ENCODE data around the gene FRMD4A.
A peak's percentile ranks its signal among the peaks of the same experiment; 100 is the strongest.
"Not testable (repeated sequence)": the region's sequence is repeated elsewhere in the genome, so short reads cannot be mapped to it uniquely, and the experiment has no call there.

FRMD4A gene

GRCh38 chr10:14135196-14135595 is 195.5 kb downstream of the FRMD4A start:
- DNase-seq: not testable (repeated sequence)

- no peak for DNase-seq
Observed at GRCh38 chr10:14134275-14134674, 196.4 kb downstream of the FRMD4A start.

GRCh38 chr10:14131261-14131960 is 199.3 kb downstream of the FRMD4A start:
- no peak for DNase-seq

GRCh38 chr10:14129770-14130169 is 201.0 kb downstream of the FRMD4A start:
- no peak for DNase-seq

GRCh38 chr10:14128519-14128918 is 202.2 kb downstream of the FRMD4A start:
- no peak for DNase-seq

DNA sequence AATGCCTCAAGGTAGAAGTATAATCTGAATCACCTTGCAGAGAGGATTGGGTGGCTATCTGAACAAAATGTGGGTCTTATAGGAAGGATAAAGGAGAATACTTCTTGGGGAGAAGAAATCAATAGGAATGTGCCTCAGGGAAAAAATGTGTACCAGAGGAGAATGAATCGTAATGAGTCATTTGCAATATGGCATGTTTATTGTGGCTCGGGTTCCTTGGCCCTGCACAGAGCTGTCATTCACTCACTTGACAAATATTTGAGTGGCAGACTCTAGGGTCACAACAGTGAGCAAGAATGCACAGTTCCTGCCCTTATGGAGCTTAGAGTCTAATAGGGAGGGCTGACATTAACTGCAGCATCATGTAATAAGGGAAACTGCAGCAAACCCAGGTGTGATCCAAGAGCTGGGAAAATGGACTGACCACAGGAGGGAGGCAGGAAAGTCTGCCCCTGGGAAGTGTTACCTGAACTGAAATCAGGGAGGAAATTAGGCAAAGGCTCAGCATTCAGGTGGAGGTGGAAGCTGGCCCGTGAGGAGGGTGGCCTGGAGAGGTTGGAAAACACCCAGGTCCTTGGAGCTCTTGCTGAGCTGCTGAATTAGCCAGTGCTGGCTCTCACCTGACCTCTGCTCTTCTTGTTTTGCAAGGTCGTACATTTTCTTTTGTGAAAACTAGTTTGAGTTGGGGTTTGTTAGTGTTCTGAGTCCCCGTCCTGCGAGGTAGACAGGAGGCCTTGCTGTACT is 203.9 kb downstream of the FRMD4A start:
- DNase-seq: no peak

- no peak for DNase-seq
Observed at GRCh38 chr10:14125564-14125963, 205.2 kb downstream of the FRMD4A start.

- DNase-seq: no peak
Observed at GRCh38 chr10:14124941-14125340, 205.8 kb downstream of the FRMD4A start.

- DNase-seq: no peak
Observed at GRCh38 chr10:14123139-14123538, 207.6 kb downstream of the FRMD4A start.

DNA sequence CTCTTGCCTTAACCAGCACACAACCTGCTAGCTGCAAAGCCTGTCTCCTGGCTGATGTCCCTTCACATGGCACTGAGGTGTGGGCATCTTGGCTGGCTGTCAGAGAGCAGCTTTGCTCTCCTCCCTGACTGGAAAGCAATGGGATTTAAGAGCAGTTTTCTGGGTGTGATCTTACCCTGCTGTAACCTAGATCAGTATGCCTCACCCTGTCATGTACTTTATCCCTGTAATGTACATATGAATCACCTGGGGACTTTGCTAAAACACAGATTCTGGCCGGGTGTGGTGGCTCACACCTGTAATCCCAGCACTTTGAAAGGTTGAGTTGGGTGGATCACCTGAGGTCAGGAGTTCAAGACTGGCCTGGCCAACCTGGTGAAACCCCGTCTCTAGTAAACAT is 209.9 kb downstream of the FRMD4A start:
- no peak for DNase-seq

DNA sequence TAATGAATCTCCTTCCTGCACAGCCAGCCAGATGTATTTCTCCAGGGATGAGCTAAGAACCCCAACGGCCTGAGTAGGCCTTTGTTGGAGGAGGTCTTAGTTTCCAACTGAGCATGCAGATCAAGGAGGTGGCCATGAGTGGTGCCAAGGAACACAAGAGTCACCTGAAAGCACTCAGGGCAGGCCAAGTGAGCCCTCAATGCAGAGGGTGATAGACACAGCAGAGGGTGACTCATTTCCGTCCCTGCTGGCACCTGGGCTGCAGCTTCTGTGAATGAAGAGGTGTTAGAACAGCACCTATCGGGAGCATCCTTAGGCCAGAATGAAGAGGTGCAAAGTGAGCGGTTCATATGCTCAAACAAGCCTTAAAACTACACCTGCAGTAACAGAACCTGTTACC is 211.8 kb downstream of the FRMD4A start:
- DNase-seq: no peak

DNA sequence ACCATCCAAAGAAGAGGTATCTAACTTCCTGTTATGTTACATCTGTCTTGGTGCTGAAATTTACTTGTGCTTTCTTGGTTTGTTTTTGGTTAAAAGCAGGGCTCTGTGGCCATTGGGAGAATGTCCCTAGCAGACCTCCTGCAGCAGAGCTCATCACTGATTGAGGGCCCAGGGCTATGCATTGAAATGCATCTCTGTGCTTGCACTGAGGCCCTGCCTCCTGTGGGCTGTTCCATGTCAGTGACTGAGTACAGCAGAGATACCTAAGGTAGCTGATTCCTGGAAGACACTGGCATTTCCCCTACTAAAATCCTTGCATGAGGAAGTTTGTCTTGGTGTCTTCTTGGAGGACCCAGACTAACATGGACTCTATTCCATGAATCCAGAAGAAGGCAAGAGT is 213.9 kb downstream of the FRMD4A start:
- no peak for DNase-seq

DNA sequence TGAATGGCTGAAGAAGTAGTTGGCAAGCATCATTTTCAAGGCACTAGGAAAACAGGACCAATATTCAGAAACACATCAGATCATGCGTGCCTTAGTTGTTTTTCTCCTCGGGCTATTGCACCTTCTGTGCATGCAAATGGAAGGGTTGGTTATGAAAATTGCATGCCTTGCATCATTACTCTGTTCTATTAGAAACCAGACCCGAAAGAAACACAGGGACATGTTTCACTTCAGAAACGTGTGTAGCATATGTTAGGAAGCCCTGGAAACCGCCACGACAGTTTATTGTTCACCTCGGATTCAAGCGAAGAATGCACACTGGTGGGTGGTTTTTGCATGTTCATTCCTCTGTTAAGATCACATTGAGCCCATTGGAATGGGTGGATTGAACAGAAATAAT is 214.7 kb downstream of the FRMD4A start:
- DNase-seq: no peak

- DNase-seq: no peak
Observed at GRCh38 chr10:14114791-14115190, 215.9 kb downstream of the FRMD4A start.

GRCh38 chr10:14112056-14112455 is 218.7 kb downstream of the FRMD4A start:
- no peak for DNase-seq

GRCh38 chr10:14111208-14111607 is 219.5 kb downstream of the FRMD4A start:
- DNase-seq: no peak

- no peak for DNase-seq
Observed at GRCh38 chr10:14106828-14107227, 223.9 kb downstream of the FRMD4A start.

GRCh38 chr10:14102056-14102455 is 228.7 kb downstream of the FRMD4A start:
- DNase-seq: no peak

- no peak for DNase-seq
Observed at GRCh38 chr10:14099885-14100284, 230.8 kb downstream of the FRMD4A start.

DNA sequence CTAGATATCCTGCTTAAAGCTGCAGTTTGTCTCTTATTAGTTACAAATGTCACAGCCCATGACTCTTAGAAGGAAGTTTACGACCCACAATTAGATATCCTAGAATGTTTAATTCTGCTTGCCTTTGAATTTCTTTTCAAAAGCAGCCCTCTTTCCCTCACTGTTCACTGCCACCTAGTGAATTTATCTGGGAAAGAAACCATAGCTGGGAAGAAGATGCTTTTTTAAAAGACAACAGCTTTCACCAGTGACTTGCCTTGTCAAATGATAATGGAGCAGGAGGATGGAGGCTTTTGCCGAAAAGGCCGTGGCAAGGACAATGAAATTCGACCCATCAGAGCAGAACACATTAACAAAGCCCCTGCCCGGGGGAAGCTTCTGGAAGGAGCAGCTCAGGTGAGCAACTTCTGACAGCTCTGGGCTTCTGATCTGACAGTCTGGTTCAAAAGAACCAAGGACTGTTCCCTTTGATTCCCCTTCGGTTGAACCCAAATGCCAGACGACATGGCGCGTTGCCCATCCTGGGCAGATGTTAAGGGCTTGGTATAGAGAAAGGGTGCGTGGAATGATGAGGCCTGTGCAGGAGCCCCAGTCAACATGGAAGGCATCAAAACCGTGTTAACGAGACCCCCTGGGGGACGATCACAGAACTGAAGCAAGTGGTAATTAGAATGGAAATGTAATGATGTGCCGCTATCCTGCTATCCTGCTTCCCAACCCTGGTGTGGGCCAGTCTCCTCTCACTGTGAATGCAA is 236.8 kb downstream of the FRMD4A start:
- DNase-seq: peak; percentile 57

- no peak for DNase-seq
Observed at GRCh38 chr10:14092799-14093198, 237.9 kb downstream of the FRMD4A start.

- DNase-seq: no peak
Observed at GRCh38 chr10:14089556-14090292, 241.0 kb downstream of the FRMD4A start.

DNA sequence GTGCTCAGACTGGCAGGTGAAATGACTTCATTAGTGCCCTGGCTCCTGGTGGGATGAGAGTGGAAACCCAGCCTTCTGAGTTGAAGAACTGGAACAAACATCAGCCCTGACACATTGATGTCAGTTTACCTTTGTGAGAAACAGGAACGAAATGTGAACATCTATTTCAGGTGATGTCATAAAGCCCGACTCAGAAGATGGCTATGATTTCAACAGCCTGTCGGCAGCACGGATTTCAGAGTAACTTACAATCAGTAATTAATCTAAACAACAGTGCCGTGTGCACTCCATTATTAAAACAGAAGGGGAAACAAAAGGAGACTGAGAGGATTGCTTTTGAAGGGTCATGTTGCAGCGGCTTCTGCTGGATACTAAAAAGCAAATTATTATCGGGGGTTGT is 243.2 kb downstream of the FRMD4A start:
- DNase-seq: no peak

Data from midbrain (tissue), 1 donor.